ENCODE results near the gene S100A1. TPM values are rescaled to one million over a fixed set of nuclear protein-coding genes. Genes with fewer than 3 reads are reported as not detected.
A peak's percentile ranks its signal among the peaks of the same experiment; 100 is the strongest.

S100A1 gene
- total RNA-seq, 1 experiment from 2014 or later, result not detected

- H3K4me3 Mint-ChIP-seq (ENCODE audit: unreplicated experiment), result peak within 1 kb of the TSS; percentile 90
- peak within 1 kb of the TSS; percentile 94 for H3K27ac Mint-ChIP-seq (ENCODE audit: low read depth, unreplicated experiment)
- H3K27me3 Mint-ChIP-seq (ENCODE audit: insufficient read depth, unreplicated experiment), result no peaks in the 10 kb centered on the region
- peaks cover 80% of the 10 kb centered on the region for H3K4me1 Mint-ChIP-seq (ENCODE audit: insufficient read depth, unreplicated experiment)
- H3K36me3 Mint-ChIP-seq (ENCODE audit: insufficient read depth, unreplicated experiment), result peaks cover 30% of the 10 kb centered on the region
- ChIA-PET POLR2A (interaction anchor here (0.5 to 46.1 kb wide), 40 partner anchors 3 to 795 kb away, joined by 3 to 1272 read pairs (median 7); partner anchors contain the start of genes CHTOP, CREB3L4, GATAD2B and ILF2), CTCF (interaction anchor here (0.6 to 11.8 kb wide), 20 partner anchors 10 to 374 kb away, joined by 3 to 214 read pairs (median 4); partner anchors contain the start of genes CHTOP, RAB13, S100A1 and S100A13)
- intact Hi-C loops (cut with micrococcal nuclease), result loop anchor here (1.0 kb wide), 1 partner anchor 21 kb away; the partner anchor contains the start of gene CHTOP
- peak; percentile 98 for DNase-seq (ENCODE audit: unreplicated experiment)
- no TSS peak for BruUV-seq (replicated peaks)
- H3K9me3 Mint-ChIP-seq (ENCODE audit: unreplicated experiment), result no peaks in the 10 kb centered on the region
- TF ChIP-seq CTCF (IDR thresholded peaks at IDR 0.05; ENCODE audit: unreplicated experiment), result no peak
Observed at GRCh38 chr1:153612755-153613331, 15.4 kb upstream of the S100A1 start, which contains the start of gene S100A16. Gene S100A16 (minus strand): TSS chr1:153613137. CDS start chr1:153608151, 4,986 bp downstream.

DNA sequence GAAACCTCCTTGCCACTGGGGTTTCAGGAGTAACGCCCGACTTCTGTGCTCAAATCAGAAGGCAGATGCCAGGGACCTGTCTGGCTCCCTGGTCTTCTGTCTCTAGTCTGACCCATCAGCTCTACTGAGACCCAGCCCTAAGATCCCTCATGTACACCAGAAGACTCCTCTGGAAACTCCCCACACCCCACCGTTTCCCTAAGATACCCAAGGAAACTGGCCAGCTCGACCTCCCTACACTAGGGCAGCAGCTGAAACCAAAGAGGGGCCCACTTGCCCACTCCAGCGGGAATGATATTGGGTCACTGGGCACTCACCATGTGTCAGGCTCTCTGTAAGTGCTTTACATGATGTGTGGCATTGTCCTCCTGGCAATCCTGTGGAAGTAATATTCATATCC is 14.8 kb upstream of the S100A1 start:
- H3K4me3 Mint-ChIP-seq (ENCODE audit: unreplicated experiment), result peak overlapping the region; percentile 90
- intact Hi-C loops (cut with micrococcal nuclease), result loop anchor here (1.0 kb wide), 1 partner anchor 21 kb away; the partner anchor contains the start of gene CHTOP
- TF ChIP-seq CTCF (IDR thresholded peaks at IDR 0.05; ENCODE audit: unreplicated experiment), result no peak
- peaks cover 79% of the 10 kb centered on the region for H3K4me1 Mint-ChIP-seq (ENCODE audit: insufficient read depth, unreplicated experiment)
- no peaks in the 10 kb centered on the region for H3K27me3 Mint-ChIP-seq (ENCODE audit: insufficient read depth, unreplicated experiment)
- ChIA-PET CTCF (interaction anchor here (0.6 to 11.8 kb wide), 12 partner anchors 14 to 373 kb away, joined by 3 to 214 read pairs (median 6); partner anchors contain the start of genes RAB13, S100A1 and S100A13), POLR2A (interaction anchor here (0.6 to 46.1 kb wide), 30 partner anchors 2 to 354 kb away, joined by 3 to 1272 read pairs (median 9); partner anchors contain the start of genes CHTOP, CREB3L4, GATAD2B and ILF2)
- no peaks in the 10 kb centered on the region for H3K9me3 Mint-ChIP-seq (ENCODE audit: unreplicated experiment)
- DNase-seq (ENCODE audit: unreplicated experiment), result no peak
- H3K27ac Mint-ChIP-seq (ENCODE audit: low read depth, unreplicated experiment), result peak overlapping the region; percentile 94
- BruUV-seq (replicated peaks), result no TSS peak
- H3K36me3 Mint-ChIP-seq (ENCODE audit: insufficient read depth, unreplicated experiment), result peaks cover 25% of the 10 kb centered on the region

DNA sequence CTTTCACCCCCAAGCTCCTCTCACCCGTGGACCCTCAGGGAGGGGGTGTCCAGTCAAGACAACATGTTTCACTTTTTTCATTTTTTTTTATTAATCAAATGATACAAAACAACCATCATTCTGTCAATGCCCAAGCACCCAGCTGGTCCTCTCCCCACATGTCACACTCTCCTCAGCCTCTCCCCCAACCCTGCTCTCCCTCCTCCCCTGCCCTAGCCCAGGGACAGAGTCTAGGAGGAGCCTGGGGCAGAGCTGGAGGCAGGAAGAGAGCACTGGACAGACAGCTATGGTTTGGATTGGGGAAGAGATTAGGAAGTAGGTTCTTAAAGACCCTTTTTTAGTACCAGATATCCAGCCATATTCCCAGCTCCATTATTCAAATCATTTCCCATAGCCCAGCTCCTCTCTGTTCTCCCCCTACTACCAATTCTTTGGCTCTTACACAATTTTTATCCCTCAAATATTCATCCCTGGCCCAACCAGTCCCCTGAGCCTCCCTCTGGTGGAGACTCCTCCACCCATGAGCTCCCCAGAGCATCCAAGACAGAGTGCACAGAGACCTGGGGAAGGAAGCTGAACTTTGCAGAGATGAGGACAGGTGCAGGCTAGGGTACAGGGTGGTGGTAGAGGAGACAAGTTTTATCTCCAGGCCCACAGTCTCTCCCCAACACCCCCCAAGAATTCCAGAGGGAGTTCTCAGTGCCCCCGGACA is 13.9 kb upstream of the S100A1 start:
- H3K4me3 Mint-ChIP-seq (ENCODE audit: unreplicated experiment), result peak overlapping the region; percentile 90
- ChIA-PET CTCF (interaction anchor here (0.7 to 11.8 kb wide), 18 partner anchors 11 to 372 kb away, joined by 3 to 214 read pairs (median 4); partner anchors contain the start of genes RAB13, S100A1 and S100A13), POLR2A (interaction anchor here (0.7 to 46.1 kb wide), 23 partner anchors 1 to 372 kb away, joined by 3 to 1272 read pairs (median 6); partner anchors contain the start of genes CHTOP, ILF2, RAB13 and S100A1)
- intact Hi-C loops (cut with micrococcal nuclease), result no loop called here
- no peak for TF ChIP-seq CTCF (IDR thresholded peaks at IDR 0.05; ENCODE audit: unreplicated experiment)
- H3K9me3 Mint-ChIP-seq (ENCODE audit: unreplicated experiment), result no peaks in the 10 kb centered on the region
- DNase-seq (ENCODE audit: unreplicated experiment), result peak; percentile 30
- peak overlapping the region; percentile 94 for H3K27ac Mint-ChIP-seq (ENCODE audit: low read depth, unreplicated experiment)
- H3K27me3 Mint-ChIP-seq (ENCODE audit: insufficient read depth, unreplicated experiment), result no peaks in the 10 kb centered on the region
- H3K36me3 Mint-ChIP-seq (ENCODE audit: insufficient read depth, unreplicated experiment), result peaks cover 30% of the 10 kb centered on the region
- peaks cover 70% of the 10 kb centered on the region for H3K4me1 Mint-ChIP-seq (ENCODE audit: insufficient read depth, unreplicated experiment)
- BruUV-seq (replicated peaks), result no TSS peak
